GM21717 (cell line): ENCODE measurements around the gene BCL11B.
A peak's percentile ranks its signal among the peaks of the same experiment; 100 is the strongest.

Source experiments
- ATAC-seq: cut with Tn5 transposase; IDR thresholded peaks from one replicate; pipeline ENCODE4 v1.9.1; 2021; ENCODE audit warnings: mild to moderate bottlenecking, moderate library complexity; ENCODE audit not compliant: unreplicated experiment

BCL11B gene

GRCh38 chr14:99271951-99272631 is at the start of gene BCL11B:
Gene BCL11B, minus strand, starts transcription at chr14:99272197. Its CDS starts 979 bp downstream, at chr14:99271218.
- peak; percentile 84 for ATAC-seq

- ATAC-seq = no peak
Observed at GRCh38 chr14:99321236-99321925, 49.4 kb upstream of the BCL11B start.

GRCh38 chr14:99320621-99321235 is 48.7 kb upstream of the BCL11B start:
- ATAC-seq = no peak

DNA sequence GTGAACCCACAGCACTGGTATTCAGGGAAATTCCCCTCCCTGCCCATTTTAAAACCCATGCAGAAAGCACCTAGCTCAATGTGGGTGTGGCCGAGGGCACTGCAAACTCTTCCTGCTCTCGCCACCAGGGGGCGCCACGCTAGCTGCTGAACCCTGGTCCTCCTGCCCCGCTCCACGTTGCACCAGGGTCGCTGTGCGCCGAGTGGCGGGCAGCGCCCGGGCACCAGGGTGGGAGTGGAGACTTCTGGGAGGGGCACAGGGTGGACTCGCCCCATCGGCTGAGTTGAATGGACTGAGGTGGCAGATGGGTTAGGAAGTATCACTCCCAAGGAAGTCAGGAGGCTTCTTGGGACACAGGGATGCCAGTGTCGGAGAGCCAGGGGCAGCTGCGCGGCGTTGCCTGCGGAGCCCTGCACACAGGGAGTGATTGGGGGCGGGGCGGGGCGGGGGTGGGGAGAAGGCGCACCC is 48.1 kb upstream of the BCL11B start:
- peak; percentile 72 for ATAC-seq

DNA sequence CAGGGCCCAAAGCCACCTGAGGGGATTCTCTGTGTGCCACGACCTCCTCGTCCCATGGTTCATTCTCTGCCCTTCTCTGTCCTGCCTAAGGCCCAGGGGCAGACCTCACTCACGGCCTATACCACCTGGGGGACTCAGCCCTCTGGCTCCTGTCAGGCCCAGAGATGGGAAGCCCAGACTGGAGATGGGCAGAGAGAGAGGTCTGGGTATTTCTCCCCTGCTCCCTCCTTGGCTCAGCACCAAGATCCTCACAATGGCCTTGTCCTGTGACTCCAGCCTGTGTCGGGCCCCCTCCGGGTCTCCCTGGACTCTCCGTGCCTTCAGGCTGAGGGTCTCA is 46.9 kb upstream of the BCL11B start:
- no peak for ATAC-seq

GRCh38 chr14:99318091-99318958 is 46.3 kb upstream of the BCL11B start:
- ATAC-seq = no peak

DNA sequence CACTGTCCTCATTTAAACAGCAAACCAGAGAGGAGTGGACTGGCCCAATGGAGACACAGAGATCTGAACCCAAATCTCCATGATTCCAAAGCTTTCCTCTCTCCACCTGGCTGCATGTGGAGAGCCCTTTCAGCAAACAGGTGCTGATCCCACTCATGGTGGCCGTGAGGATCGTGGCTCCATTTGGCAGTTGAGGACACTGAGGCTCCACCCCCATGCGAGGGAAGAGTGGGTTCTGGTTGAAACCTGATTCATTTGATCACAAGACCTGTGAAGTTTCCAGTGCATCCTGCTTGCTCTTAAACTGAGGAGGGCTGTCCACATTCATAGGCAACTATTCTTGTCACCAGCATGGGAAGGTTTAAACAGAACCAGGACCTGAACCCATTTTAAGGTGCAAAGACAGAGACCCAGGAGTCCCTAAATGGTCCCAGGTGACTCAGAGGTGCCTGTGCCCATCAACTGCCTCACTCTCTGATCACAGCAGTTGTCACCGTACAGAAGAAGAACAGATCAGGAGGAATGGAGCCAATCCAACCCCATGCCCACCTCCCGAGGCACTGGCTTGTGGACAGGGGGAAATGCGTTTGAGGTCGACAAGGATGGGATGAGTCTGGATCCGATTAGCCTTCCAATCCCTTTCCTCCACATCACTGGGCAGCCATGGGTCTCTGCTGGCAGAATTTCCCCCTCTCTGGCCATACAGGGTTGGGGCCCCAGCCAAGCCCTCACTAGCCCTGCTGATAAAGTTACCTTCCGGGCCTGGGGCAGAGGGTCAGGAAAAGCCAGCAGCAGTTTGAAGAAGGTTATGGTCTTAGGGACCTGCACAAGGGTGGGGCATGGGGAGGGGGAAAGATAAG is 45.5 kb upstream of the BCL11B start:
- ATAC-seq = no peak

- no peak for ATAC-seq
Observed at GRCh38 chr14:99316281-99317163, 44.5 kb upstream of the BCL11B start.

DNA sequence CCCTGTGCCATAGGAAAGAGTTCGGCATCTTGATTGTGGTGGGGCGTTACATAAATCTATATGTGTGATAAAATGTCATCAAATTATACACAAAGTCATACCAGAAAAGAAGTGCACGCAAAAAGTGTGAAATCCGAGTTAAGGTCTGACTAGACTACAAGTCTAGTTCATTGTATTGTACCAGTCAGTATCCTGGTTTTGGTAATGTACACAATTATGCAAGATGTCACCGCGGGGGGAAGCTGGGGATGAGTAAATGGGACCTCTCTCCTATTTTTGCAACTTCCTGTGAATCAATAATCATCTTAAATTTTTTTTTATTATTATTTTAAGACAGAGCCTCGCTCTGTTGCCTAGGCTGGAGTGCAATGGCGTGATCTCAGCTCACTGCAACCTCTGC is 43.2 kb upstream of the BCL11B start:
- ATAC-seq = no peak

DNA sequence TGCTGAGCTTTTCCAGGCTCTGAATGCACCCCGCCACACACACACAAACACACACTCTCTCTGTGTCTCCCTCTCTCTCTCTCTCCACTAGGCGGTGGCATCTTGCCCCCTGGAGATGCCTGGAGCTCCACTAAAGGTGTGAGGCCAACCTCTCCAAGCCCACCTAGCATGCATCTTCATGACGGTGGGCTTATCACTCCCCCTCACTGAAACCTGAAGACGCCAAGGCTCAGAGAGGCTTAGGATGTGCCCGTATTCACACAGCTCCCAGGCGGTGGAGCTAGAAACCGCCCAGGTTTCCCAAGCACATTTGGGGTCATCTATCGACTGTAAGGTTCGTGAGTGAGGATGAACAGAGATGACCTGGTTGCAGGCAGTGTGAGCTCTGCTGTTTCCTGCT is 42.6 kb upstream of the BCL11B start:
- no peak for ATAC-seq

GRCh38 chr14:99313234-99313633 is 41.2 kb upstream of the BCL11B start:
- no peak for ATAC-seq

DNA sequence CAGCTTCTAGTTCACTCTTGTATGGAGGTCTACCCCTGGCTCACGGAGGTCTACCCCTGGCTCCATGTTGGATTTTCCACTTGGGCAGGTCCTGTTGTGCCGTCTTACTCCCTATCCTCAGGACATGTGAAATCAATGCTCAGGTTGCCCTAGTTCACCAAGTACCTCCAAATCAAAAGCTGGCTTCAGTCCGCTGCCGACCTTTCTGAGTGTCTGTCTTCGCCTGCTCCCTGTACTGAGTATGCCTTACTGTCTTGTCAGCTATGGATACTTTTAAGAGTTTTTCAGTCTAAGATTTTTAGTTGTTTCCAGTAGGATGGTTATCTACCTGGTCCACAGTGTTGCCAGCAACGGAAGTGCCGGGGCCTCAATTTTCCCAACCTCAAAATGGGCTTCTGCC is 40.1 kb upstream of the BCL11B start:
- no peak for ATAC-seq

GRCh38 chr14:99309220-99309766 is 37.3 kb upstream of the BCL11B start:
- ATAC-seq = no peak

GRCh38 chr14:99304208-99304607 is 32.2 kb upstream of the BCL11B start:
- ATAC-seq = no peak

DNA sequence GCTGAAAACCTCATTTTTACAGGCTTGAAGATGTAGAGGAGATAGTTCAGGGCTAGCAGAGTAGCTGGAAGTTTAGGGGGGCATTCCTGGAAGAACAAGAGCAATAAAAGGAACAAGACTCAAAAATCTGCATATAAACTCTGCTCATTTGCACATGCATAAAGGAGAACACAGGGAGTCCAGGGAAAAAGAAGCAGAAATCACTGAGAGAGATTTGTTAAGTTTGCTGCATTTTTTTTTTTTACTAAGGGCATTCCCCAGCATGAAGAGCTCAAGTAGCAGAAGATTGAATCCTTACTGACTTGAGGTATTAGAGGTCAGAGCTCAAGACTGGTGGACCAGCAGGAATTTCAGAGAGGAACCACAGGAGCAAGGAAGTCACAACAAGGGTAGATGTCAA is 28.2 kb upstream of the BCL11B start:
- ATAC-seq = no peak

DNA sequence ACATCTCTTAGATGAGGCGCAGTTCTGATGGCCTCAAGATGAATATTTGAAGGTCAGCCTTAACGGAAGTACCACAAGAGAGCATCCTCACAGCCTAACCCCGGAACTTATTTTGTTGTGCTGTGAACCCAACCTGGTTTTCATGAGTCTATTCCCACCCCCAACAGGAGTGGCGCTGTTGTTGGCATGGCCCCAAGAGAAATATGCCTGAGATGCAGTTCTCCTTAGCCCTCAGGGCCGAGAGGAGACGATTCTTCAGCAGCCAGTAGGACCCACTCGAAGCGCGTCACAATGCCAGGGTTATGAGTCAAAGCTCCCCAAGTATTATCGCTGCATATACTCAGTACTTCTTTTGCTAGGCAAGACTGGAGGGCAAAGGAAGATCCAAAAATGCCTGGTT is 24.5 kb upstream of the BCL11B start:
- ATAC-seq = no peak

GRCh38 chr14:99289394-99290189 is 17.6 kb upstream of the BCL11B start:
- ATAC-seq = no peak

GRCh38 chr14:99288948-99289347 is 17.0 kb upstream of the BCL11B start:
- no peak for ATAC-seq
